Measurements from ENCODE around the gene IL4R. TPM values are rescaled to one million over a fixed set of nuclear protein-coding genes. Genes with fewer than 3 reads are reported as not detected.
A peak's percentile ranks its signal among the peaks of the same experiment; 100 is the strongest.

Gene IL4R
- total and polyA plus RNA-seq, 2 of the 8 experiments (the other 6 are each of a cell fraction or from before 2014, with no cell fraction given) = 29.1 to 29.4 TPM

DNA sequence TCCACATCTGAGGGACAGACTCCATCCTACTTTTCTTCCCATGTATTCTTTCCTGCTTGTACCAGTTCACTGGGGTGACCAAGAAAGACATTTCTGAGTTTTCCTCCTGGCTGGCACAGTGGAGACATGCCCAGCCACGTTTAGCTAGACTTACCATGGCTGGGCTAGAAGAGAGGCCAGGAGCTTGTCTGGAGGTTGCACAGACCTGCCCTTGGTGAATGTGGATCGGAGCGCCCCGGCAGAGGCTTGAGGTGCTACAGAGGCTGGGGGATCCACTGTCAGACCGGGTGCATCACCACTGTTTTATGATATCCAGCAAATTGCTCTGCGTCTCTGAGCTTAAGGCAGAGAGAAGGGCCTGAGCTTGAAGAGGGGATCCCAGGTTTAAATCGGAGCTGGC, 3.5 kb downstream of the IL4R start:
- CTCF ChIA-PET (ENCODE audit: partially characterized antibody) = interaction anchor here (1.1 to 3.9 kb wide), 8 partner anchors 13 to 82 kb away, joined by 3 to 22 read pairs (median 6); no protein-coding TSS in a partner anchor
- no peak overlapping the region for H3K4me2 ChIP-seq (ENCODE audit: insufficient read depth in 1 of 2, low read depth in 2 of 2, low read length in 2 of 2)
- H4K8ac ChIP-seq (ENCODE audit: extremely low read depth, insufficient read depth, low read length) = peak overlapping the region; percentile 77; the same call in 1 of the 2 replicates

More for the DNA sequence above, 3.5 kb downstream of the IL4R start:
- Histone ChIP-seq H2AFZ (ENCODE audit: low read length) (no peak overlapping the region), H2BK12ac (ENCODE audit: low read depth, low read length) (no peak overlapping the region), H4K91ac (replicated peaks; ENCODE audit: insufficient read length, low read length) (no peak overlapping the region), H2BK15ac (ENCODE audit: low read length) (0 out of 2 replicates have a peak overlapping the region, but pooled peaks have one; percentile 36), H3K79me2 (ENCODE audit: control insufficient read depth in 1 of 2, insufficient read depth in 2 of 2, low read length in 2 of 2) (peaks cover 0 to 54% of the 10 kb centered on the region in 2 experiments; a peak in 3 of 4 replicates), H3K56ac (replicated peaks; ENCODE audit: insufficient read length, low read depth, low read length) (no peak overlapping the region), H4K5ac (ENCODE audit: insufficient read length, low read depth, low read length) (no peak overlapping the region), H2BK20ac (ENCODE audit: low read length) (no peak overlapping the region), H3K36me3 (ENCODE audit: control insufficient read depth in 2 of 4, insufficient read depth in 4 of 4, low read length in 3 of 4) (no peaks in the 10 kb centered on the region), H3K4me1 (replicated peaks in 1 of 4; ENCODE audit: control insufficient read depth in 3 of 4, insufficient read depth in 4 of 4, low read length in 3 of 4) (peaks cover 8 to 20% (median 10%) of the 10 kb centered on the region in 4 experiments), H3K18ac (ENCODE audit: extremely low read depth, low read length) (no peak overlapping the region; the same call in 1 of the 2 replicates), H3K27ac (ENCODE audit: low read depth, low read length) (no peak overlapping the region), H3K4me3 (ENCODE audit: extremely low read depth in 1 of 4, insufficient read depth in 2 of 4, low read depth in 3 of 4, low read length in 4 of 4) (no peak overlapping the region), H3K23ac (ENCODE audit: insufficient read length) (no peak overlapping the region), H3K4ac (replicated peaks; ENCODE audit: insufficient read length, low read depth, low read length) (no peak overlapping the region), H3K23me2 (ENCODE audit: low read depth, low read length) (peaks cover 10% of the 10 kb centered on the region; the same call in 1 of the 2 replicates), H4K20me1 (replicated peaks in 1 of 2; ENCODE audit: control insufficient read depth in 1 of 2, insufficient read depth in 2 of 2, low read length in 2 of 2) (peaks cover 4 to 5% of the 10 kb centered on the region in 2 experiments), H2BK5ac (ENCODE audit: low read depth, low read length) (no peak overlapping the region), H2AK5ac (ENCODE audit: low read depth, low read length) (no peak overlapping the region), H3K9me3 (ENCODE audit: insufficient read depth in 2 of 2, low read depth in 1 of 2, low read length in 1 of 2) (no peaks in the 10 kb centered on the region), H3K79me1 (ENCODE audit: low read depth, low read length) (peaks cover 17% of the 10 kb centered on the region), H3K14ac (ENCODE audit: insufficient read length) (no peak overlapping the region), H3K27me3 (replicated peaks in 1 of 4; ENCODE audit: control insufficient read depth in 3 of 4, extremely low read depth in 1 of 4, insufficient read depth in 3 of 4, low read length in 3 of 4) (peaks cover 0 to 3% (median 2%) of the 10 kb centered on the region in 4 experiments; a peak in 3 of 7 replicates), H2BK120ac (replicated peaks; ENCODE audit: low read depth, low read length) (no peak overlapping the region), H3K9ac (replicated peaks in 1 of 4; ENCODE audit: extremely low read depth in 1 of 4, low read depth in 3 of 4, low read length in 3 of 4) (no peak overlapping the region)
- DNase-seq (ENCODE audit: low read depth in 1 of 2, low spot score in 2 of 2) = no peak
- TF ChIP-seq TCF12 (IDR thresholded peaks at IDR 0.05; ENCODE audit: low read depth, low read length) = no peak
- TF ChIP-seq KDM5A (IDR thresholded peaks at IDR 0.05; ENCODE audit: low read length) = no peak
- TF ChIP-seq, protein P1, sequence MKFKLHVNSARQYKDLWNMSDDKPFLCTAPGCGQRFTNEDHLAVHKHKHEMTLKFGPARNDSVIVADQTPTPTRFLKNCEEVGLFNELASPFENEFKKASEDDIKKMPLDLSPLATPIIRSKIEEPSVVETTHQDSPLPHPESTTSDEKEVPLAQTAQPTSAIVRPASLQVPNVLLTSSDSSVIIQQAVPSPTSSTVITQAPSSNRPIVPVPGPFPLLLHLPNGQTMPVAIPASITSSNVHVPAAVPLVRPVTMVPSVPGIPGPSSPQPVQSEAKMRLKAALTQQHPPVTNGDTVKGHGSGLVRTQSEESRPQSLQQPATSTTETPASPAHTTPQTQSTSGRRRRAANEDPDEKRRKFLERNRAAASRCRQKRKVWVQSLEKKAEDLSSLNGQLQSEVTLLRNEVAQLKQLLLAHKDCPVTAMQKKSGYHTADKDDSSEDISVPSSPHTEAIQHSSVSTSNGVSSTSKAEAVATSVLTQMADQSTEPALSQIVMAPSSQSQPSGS (IDR thresholded peaks at IDR 0.05; ENCODE audit: low read length) = no peak
- no peak for TF ChIP-seq RXRA (IDR thresholded peaks at IDR 0.05; ENCODE audit: insufficient read depth, low read depth, low read length)
- TF ChIP-seq HDAC6 (IDR thresholded peaks at IDR 0.05; ENCODE audit: low read depth, low read length) = no peak
- TF ChIP-seq ASH2L (IDR thresholded peaks at IDR 0.05; ENCODE audit: low read length) = no peak
- no peak for TF ChIP-seq RFX5 (IDR thresholded peaks at IDR 0.05; ENCODE audit: borderline replicate concordance, low read depth, low read length)
- no peak for TF ChIP-seq TBP (IDR thresholded peaks at IDR 0.05; ENCODE audit: low read depth, low read length)
- no peak for TF ChIP-seq SP1 (IDR thresholded peaks at IDR 0.05; ENCODE audit: low read depth, low read length)
- no peak for TF ChIP-seq POU5F1 (IDR thresholded peaks at IDR 0.05; ENCODE audit: low read depth, low read length)
- no peak for FAIRE-seq
- POLR2A ChIA-PET (ENCODE audit: partially characterized antibody) = interaction anchor here (0.9 to 1.2 kb wide), 3 partner anchors 8 to 49 kb away, joined by 3 to 4 read pairs (median 3); no protein-coding TSS in a partner anchor
- 83% methylated on average over 7 of the region's 7 CpGs; no CpG with 5 or more reads in 1 of the 2 experiments for WGBS, 2 experiments (ENCODE audit: extremely low coverage in 1 of 2, insufficient coverage in 1 of 2, insufficient read length in 1 of 2, insufficient replicate concordance in 2 of 2, low coverage in 1 of 2, low lambda C conversion rate in 2 of 2, missing lambda C conversion rate in 1 of 2)

Data from H1 (cell line).